MV-4-11 (cell line): Measurements from ENCODE around the gene UPK3BL2.
"Not testable (repeated sequence)": the region's sequence is repeated elsewhere in the genome, so short reads cannot be mapped to it uniquely, and the experiment has no call there.

Source experiments
- DNase-seq: peaks from one replicate; lab custom pipeline; 2025; lab: John Stamatoyannopoulos, UW

Gene UPK3BL2

DNA sequence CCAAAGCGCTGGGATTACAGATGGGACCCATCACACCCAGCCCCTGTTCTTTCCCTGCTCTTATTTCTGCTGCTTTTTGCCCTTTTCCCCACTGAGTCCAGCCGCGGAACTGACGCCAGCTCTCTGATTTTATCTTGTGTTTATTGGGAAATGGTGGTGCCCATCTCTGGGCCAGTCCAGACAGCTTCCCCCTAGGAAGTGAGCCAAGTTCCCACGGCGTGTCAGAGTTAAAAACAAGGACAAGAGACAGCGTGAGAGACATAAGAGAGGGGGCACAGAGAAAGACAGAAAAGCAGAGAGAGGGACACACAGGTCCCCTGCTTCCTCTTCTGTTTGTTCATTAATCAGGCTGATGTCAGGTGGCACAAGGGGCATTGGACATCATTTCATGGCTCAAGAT is 11.9 kb downstream of the UPK3BL2 start:
- DNase-seq: not testable (repeated sequence)

DNA sequence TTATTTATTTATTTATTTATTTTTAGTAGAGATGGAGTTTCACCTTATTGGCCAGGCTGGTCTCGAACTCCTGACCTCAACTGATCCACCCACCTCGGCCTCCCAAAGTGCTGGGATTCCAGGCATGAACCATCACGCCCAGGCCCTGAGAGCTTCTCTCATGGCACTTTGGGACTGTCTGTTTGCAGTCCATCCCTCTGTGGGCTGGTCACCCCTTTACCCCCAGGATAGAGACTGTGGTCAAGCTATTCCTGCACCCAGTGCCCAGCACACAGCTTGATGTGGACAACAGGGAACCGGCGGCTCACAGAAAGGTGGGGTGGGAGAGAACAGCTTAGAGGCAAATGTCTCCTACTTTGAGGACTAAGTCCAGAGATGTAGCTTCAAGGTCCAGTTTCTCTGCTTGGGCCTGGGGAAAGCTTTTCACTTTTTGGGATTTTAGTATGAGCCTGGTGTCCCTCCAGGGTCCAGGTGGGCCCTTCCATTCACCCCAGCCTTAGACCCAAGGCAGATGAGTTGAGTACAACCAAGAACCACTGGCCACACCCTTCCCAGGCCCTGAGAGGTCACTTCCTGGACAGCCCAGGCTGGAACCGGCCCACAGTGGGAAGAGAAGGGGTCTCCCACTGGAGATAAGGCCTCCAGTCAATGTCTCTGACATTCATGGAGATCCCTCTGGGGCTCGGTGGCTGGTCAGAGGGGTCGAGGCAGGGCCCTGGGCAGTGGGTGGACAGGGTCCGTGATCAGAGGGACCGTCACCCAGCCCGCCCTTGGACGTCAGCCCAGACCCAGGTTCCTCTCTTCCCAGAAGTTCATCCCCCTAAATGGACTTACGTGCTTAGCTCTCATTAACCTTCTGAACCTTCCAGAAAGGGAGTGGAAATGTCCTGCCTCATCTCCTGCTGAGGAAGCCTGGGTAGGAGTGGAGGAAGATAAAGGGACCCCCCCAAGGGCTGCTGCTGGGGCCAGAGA is 15.4 kb downstream of the UPK3BL2 start:
- not testable (repeated sequence) for DNase-seq

DNA sequence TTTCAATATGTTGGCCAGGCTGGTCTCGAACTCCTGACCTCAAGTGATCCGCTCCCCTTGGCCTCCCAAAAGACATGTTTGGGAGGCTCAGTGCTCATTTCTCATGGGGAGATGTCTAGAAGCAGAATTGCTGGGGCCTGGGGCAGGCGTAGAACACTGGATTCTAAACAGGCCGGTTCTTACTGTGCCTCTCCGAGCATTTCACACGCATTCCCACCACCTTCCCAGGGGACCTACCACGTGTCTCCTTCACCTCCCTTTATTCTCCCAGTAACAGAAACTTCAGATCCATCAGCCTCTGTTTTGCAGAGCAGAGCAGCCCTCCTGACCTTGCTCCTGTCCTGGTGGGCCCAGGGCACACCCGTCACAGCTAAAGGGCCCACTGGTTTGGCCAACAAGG is 16.3 kb downstream of the UPK3BL2 start:
- not testable (repeated sequence) for DNase-seq

DNA sequence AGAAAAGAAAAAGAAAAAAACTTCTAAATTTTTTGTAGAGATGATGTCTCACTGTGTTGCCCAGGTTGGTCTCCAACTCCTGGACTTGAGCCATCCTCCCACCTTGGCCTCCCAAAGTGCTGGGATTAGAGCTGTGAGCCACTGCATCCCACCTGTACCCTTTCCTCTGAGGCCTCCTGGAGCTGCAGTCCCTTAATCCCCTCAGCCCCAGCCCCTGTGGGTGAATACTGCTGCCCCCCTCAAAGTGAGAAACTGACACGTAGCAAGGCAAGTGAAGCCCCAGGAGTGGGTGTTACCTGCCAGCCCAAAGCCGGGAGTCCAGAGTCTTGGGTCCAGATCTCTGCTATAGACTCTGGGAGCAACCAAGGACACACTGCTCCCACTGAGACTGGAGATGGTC is 18.7 kb downstream of the UPK3BL2 start:
- DNase-seq: not testable (repeated sequence)

DNA sequence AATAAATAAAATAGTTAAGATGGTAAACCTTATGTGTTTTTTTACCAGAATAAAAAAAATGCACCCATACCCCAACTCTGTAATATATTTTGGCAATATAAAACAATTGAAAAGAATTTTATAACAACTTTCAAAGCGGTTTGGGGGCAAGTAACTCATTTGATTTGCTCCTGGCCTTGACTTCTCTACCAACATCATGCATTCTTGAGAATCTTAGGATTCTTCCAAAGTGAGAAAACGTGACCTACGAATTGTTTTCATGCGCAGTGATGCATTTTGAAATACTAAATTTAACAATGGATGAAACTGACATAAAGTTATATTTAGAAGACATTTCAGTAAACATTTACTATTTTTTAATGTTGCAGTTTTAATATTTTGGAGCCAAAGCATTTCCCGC is 22.7 kb downstream of the UPK3BL2 start:
- not testable (repeated sequence) for DNase-seq

DNA sequence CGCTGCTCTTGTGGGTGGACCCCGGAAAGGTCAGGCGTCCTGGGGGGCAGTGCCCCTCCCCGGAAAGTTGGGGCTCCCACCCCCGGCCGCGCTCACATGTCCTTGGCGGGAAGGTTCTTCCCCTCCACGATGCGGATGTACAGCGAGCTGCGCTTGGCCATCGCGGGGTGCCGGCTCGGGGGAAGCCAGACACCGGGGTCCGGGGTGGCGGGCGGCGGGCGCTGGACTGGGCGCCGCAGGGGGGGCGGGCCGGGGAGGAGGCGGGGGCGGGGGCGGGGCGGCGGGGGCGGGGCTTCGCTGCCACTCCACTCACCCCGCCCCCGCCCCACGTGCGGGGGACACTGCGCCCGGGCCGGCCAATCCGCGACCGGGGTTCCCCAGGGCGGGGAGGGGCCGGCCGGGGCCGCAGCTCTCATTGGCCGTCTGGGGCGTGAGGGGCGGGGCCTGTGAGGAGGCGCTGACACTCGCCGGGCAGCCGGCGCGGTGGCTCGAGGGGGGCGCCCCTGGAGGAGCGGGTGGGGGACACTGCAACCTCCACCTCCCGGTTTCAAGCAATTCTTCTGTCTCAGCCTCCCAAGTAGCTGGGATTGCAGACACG is 25.8 kb downstream of the UPK3BL2 start, which contains the start of gene RASA4B:
TSS of gene RASA4B (minus strand) at position 228 of the 598 bp plus-strand sequence. CDS start at position 161, 67 bp downstream.
- not testable (repeated sequence) for DNase-seq

DNA sequence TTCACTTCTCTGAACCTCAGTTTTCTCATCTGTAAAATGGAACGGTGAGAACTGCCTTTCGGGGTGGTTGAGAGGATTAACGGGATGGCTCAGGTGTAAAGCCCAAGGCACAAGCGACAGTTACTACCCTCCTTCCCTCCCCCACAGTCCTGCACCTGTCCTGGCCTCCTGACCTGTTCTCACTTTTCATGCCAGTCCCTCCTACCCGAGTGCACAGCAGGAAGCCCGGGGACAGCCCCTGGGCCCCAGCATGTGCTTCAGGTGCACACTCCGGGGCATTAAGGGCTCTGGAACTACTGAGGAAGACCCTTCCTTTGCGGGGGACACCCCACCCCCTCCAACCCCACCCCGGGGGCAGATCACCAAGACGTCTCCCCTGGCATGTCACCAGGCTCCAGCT is 26.5 kb downstream of the UPK3BL2 start:
- DNase-seq: not testable (repeated sequence)

DNA sequence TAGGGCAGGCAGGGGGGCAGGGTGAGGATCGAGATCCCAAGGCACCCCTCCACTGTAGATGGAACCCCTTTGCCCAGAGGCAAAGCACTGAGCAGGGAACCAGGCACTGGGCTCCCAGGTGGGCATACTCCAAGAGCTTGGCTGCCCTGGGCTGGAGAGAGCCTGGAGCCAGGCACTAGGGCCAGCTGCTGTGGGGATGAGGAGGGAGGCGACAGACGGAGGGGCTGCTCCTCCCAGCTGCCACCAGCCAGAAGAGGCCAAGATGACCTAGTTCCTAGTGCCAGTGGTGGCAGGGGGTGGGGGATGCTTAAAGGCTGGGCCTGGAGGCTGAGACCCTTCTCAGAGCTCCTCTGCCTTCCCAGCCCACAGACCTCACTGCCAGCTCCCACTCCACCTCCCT is 27.6 kb downstream of the UPK3BL2 start:
- not testable (repeated sequence) for DNase-seq

DNA sequence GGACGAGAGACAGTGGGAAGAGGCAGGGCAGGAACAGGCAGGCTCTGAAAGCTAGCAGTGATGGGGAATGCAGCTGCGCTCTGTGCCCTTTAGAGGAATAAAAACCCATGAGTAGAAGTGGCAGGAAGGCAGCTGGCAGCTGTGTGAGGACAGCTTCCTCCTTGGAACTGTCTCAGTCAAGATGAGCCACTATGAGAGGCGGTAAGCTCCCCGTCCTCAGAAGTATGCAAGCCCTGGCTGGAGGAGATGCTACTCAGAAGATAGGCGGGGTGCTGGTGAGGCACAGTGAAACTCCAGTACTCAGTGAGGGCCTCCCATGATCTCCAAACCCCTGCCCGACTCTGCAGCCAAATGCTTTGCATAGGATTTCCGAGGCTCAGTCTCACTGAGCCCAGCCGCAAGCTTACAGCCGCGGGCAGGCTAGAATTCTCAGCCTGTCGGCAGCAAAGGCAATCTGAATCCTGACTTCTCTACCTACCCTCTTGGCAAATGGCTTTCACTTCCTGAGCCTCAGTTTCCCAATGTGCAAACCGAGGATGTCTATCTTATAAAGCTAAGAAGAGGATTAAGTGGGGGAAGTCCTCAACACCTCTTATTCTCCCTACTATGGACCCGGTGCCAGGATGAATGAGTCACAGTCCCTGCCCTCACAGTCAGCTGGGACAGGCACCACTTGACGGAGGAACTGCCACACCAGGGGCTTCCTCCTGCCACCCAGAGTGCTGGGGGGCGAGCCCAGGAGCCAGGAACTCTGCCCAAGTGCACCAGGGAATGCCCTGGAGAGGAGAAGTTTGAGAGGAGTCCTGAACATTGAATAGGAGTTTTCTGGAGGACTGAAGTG is 28.4 kb downstream of the UPK3BL2 start:
- DNase-seq: not testable (repeated sequence)

DNA sequence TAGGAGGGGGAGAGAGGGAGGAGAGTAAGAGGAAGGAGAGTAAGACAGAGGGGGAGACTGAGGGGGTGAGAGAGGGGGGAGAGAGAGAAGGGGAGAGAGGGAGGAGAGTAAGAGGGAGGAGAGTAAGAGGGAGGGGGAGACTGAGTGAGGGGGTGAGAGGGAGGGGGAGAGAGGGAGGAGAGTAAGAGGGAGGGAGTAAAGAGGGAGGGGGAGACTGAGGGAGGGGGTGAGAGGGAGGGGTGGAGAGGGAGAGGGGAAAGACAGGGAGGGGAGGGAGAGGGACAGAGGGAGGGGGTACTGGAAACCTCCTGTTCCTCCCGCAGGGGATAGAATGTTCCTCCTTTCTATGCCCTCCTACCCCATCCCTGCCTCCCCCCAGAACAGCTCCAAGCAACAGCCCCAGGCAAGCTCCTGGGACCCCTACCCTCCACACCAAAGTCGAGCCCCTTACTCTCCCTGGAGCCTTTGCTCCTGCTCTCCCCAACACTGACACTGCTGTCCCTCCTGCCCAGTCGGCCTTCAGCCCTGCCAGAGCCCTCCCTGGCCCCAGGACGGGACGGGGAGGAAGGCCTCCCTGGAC is 30.8 kb downstream of the UPK3BL2 start:
- DNase-seq: not testable (repeated sequence)

DNA sequence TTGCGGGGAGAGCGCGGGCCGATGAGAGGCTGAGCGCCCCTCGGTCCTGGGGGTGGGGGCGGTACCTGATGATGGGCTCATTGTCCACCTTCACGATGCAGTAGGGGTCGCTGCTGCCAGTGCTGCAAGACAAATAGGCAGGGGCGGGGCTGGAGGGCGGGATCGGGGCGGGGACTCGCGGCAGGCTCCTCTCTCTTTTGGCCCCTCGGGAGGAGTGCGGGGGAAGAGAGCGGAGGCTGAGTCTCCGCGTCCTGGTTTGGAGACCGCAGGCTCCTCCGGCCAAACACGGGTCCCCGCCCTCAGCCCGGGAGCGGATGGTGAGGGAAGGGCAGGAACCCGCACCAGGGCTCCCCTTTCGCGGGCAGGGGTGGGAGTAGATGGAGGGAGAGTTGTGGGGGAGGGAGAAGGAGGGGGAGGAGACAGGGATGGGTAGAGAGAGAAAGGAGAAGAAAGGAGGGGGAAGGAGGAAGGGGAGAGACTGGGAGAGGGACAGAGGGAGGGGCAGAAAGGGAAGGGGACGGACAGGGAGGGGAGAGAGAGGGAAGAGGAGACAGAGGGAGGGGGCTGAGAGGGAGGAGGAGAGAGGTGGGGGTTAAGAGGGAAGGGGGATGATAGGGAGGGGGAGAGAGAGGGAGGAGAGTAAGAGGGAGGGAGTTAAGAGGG is 31.5 kb downstream of the UPK3BL2 start:
- DNase-seq: not testable (repeated sequence)

DNA sequence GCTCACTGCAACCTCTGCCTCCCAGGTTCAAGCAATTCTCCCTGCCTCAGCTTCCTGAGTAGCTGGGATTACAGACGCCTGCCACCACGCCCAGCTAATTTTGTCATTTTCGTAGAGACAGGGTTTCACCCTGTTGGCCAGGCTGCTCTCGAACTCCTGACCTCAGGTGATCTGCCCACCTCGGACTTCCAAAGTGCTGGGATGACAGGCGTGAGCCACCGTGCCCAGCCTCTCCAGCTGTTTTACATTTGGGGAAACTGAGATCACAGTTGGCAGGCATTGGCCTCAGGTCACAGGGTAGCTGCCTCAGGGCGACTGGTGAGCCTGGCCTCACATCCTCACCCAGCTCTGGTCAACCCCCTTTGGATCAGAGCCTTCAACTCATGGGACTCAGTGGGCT is 32.9 kb downstream of the UPK3BL2 start:
- DNase-seq: not testable (repeated sequence)

DNA sequence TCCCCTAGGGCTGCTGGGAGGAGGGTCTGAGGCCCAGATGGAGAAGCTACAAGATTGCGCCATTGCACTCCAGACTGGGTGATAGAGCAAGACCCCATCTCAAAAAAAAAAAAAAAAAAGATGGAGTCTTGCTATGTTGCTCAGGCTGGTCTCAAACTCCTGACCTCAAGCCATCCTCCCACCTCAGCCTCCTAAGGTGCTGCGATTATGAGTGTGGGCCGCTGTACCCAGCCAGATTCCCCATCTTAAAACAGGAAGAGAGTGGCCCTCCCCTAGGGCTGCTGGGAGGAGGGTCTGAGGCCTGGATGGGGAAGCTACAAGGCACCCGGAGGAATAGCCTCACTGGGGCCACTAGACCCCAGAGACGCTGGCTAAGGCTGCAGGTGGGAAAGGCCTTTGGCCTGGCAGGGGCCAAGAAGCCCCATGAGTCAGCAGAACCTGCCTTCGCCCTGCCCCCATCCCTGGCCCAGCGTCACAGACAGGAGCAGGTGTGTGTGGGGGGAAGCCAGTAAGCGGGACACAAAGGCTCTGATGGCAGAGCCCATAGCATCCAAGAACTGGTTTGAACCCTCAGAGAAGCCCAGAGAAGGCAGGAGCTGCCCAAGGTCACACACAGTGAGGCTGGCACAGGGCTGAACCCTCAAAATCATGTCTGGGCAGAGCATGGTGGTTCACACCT is 35.9 kb downstream of the UPK3BL2 start:
- DNase-seq: not testable (repeated sequence)

DNA sequence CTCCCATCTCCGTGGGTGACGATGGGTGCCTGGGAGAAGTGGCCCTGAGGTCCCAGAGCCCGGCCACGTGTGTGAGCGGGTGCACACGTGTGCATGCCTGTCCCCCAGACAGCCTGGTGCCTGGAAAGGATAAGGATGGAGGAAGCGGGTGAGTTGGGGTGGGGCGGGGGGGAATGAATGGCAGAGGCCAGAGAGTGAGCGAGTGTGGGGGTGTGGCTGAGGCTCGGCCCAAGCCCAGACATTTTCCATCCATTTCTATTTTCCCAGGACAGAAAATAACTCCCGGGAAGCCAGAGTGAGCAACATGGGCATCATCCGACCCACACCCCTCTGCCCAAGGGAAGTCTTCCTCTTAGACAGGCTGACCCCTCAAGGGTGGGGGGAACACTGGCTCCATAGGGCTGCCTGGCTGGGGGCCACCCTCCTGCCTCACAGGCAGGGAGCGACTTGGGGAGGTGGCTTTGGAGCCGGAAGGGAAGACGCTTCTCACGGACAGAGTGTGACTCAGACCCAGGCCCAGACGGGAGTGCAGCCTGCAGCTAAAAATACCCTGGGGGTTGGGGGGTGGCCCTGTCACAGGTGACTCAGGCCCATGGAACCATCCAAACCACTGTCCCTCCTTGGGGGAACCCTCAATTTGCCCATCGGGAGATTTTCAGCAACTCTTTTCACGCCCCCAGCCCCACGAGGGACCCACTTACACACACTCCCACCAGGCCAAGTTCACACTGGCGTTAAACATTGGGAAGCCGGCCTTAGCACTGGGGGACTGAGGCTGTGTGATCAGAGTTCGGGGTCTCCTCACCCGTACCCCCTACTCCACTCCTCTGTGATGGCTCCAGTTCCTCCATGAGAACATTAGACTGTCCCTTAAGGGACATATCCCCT is 38.0 kb downstream of the UPK3BL2 start:
- not testable (repeated sequence) for DNase-seq

DNA sequence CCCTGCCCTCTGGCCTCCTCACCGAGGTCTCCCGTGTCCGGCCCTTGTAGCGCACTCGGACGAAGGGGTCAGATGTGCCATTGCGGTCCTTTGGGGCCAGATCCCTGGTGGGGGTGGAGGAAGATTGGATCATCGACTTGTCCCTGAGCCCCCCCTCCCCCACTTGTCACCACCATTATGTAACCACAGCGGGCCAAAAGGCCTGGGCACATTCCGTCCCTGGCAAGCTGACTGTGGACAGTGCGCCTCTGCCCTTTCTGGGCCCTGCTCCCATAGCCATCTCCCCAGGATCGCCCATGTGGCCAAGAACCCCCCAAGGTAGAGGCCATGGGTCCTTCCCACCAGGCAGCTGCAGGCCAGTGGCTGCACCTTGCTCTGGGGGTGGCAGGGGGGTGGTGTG is 40.4 kb downstream of the UPK3BL2 start:
- DNase-seq: not testable (repeated sequence)

DNA sequence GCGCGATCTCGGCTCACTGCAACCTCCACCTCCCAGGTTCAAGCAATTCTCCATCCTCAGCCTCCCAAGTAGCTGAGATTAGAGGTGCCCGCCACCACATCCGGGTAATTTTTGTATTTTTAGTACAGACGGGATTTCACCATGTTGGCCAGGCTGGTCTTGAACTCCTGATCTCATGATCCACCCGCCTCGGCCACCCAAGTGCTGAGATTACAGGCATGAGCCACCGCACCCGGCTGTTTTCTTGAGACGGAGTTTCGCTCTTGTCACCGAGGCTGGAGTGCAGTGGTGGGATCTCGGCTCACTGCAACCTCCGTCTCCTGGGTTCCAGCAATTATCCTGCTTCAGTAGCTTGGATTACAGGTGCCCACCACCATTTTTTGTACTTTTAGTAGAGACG is 45.2 kb downstream of the UPK3BL2 start:
- not testable (repeated sequence) for DNase-seq

DNA sequence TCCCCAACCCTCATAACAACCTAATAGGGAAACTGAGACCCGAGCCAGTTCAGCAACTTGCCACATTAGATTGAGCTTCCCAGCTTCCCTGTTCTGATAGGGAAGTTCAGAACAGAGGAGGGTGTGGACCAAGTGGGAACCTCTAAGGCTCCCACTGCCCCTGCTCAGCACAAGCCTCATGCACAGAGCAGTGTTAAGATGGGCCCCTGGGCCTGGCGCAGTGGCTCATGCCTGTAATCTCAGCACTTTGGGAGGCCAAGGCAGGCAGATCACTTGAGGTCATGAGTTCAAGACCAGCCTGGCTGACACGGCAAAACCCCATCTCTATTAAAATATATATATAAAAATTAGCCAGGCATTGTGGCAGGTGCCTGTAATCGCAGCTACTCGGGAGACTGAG is 46.2 kb downstream of the UPK3BL2 start:
- not testable (repeated sequence) for DNase-seq

DNA sequence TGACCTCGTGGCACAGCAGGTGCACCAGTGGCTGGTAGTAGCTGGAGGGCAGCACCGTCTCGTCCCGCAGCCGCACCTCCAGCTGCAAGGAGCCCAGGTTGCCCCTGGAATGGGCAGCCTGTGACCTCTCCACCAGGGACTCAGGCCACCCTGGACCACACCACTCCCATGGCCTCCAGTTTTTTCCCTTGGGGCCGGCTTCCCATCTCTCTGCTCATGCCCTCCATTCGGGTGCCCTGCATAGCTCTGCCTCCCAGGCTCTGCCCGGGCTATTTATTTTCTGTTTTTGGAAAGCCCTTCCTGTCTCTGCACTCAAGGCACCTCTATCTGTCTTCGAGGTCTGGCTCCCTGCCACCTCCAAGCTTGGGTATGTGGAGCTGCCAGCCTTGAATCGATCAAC is 46.6 kb downstream of the UPK3BL2 start:
- not testable (repeated sequence) for DNase-seq

DNA sequence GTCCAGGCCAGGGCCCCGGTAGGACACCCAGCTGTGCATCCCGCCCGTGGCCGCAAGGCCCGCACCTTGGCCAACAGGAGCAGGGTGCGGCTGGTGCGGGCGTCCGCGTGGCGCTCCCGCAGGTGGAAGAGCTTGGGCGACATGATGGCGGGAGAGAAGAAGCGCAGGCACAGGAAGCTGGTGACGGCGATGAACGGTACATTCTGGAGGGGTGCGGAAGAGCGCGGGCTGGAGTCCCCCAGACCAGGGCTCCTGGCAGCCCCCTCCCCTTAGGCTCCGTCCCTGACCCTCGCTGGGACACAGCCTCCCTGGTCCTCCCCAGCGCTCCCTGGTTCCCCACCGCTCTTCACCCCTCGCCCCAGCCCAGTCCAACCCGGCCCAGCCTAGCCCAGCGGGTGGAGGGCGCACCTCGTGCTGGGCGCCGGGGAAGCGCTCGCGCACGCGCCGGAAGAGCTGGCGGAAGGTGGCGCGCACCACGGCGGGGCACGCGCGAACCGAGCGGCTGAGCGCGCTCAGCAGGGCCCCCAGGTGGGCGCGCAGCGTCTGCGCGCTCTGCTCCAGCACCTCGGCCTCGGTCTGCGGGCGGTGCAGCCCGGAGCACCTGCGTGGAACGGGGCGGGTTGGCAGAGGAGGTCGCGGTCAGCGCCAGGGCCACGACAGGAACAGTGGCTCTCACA is 48.9 kb downstream of the UPK3BL2 start:
- DNase-seq: not testable (repeated sequence)
